GM23248 (cell line): Measurements from ENCODE around the gene ZBTB40.

ENCODE experiments used
- EZH2 ChIP-seq: fragments of 200-600 bp; sonication (generic); IDR thresholded peaks from 2 replicates; pipeline ENCODE4 v1.6.1; 2018; ENCODE audit warnings: antibody characterized with exemption, mild to moderate bottlenecking; ENCODE audit not compliant: insufficient read depth, poor library complexity, severe bottlenecking
- EZH2phosphoT487 ChIP-seq: fragments of 200-600 bp; sonication (generic); IDR thresholded peaks from 2 replicates; pipeline ENCODE4 v1.6.1; 2018; ENCODE audit warnings: antibody characterized with exemption, moderate library complexity, mild to moderate bottlenecking, low read depth; ENCODE audit not compliant: insufficient read depth

GRCh38 chr1:22489278-22489677 lies 37.6 kb downstream of the ZBTB40 start:
- TF ChIP-seq EZH2phosphoT487 (no peak), EZH2 (no peak)
